Posterior vena cava (tissue), 2 donors: ENCODE results near the gene PSMD2. TPM values are rescaled to one million over a fixed set of nuclear protein-coding genes. Genes with fewer than 3 reads are reported as not detected.

Source experiments
- DNase-seq: peaks from one replicate; pipeline ENCODE4 v3.0.0-alpha.2; 2020; ENCODE audit warnings: low spot score
- intact Hi-C, 2 donors: fragments of 100-400 bp; cut with DNase I; formaldehyde crosslinking; loops; one replicate each; pipeline versions ENCODE4 v1.14.1 to v1.14.2; 2022 to 2023
- total RNA-seq, 2 donors: library from RNA; stranded (reverse); fragmentation: NEBNext Ultra II Directional; extraction: Animal tissue kit (Norgen Biotek cat#: 25700); gene quantifications; one replicate each; pipeline ENCODE4 v1.2.1, GENCODE V29; 2021
- donor health status: DM: yes; HTN: yes; CAD: no.
- donor health status: DM: yes; HTN: yes; CAD: no.

The PSMD2 gene
- total RNA-seq, 2 donors from 2014 or later = 128 to 163 TPM

DNA sequence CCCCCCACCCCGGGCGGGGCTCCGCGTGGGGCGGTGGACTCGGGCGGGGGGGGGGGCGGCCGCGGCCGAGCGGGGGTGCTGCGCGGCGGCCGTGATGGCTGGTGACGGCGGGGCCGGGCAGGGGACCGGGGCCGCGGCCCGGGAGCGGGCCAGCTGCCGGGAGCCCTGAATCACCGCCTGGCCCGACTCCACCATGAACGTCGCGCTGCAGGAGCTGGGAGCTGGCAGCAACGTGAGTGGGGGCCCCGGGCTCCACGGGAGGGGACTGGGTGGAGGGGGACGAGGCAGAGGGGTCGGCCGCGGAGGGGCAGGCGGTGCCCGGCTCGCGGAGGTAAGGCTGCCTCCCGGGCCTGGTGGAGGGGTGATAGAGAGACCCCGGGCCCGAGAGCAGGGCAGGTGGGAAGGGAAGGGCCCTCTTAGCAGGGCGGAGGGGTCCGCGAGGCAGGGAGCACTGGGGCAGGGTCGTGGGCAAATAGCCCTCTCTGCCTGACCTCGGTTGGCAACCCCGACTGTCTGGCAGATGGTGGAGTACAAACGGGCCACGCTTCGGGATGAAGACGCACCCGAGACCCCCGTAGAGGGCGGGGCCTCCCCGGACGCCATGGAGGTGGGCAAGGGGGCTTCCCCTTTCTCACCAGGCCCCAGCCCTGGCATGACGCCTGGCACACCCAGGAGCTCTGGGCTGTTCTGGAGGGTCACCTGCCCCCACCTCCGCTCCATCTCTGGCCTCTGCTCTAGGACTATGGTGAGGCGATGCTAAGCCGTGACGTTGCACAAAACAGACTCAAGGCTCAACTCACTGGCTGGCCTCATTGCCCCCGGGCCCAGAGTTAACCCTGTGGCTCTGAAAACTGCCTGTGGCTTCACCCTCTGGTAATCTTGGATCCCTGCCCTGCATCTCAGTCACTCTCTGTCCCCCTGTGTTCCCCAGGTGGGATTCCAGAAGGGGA, 22.8 kb upstream of the PSMD2 start, which contains the start of gene ECE2:
Gene ECE2 (plus strand): TSS at position 62 of the 950 bp plus-strand sequence. CDS start 132 bp downstream, at position 194.
- no peak for DNase-seq
- intact Hi-C loops = no loop called here

DNA sequence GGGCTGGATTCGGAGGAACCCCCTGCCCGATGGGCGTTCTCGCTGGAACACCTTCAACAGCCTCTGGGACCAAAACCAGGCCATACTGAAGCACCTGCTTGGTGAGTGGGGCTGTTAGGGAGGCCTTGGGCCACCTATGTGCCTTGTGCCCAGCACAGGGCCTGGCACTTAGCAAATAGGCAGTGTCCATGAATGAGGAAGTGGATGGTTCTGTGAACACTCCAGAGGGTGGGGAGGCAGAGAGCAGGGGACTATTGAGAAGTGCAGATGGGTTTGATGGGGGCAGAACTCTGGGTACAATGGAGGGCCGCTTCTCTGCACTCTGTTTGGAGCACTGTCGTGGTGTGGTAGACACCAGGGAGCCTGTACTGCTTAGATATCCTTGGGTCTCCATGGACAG, 21.7 kb upstream of the PSMD2 start:
- DNase-seq = no peak
- intact Hi-C loops = no loop called here

DNA sequence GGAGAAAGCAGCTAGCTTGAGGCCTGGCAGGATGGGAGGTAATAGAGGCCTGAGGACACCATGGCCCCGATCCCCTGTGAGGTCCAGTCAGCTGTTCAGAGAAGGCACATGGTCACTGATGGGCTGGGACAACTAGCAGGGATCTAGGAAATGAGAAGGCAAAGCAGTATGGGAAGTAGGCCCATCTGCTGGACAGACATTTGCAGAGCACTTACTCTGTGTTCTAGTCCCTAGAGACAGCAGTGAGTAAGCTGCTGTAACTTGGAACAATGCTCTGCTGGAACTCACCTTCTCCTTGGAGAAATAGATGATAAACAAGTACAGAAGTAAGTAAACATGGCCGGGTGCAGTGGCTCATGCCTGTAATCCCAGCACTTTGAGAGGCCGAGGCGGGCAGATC, 16.1 kb upstream of the PSMD2 start:
- intact Hi-C loops = no loop called here
- no peak for DNase-seq

DNA sequence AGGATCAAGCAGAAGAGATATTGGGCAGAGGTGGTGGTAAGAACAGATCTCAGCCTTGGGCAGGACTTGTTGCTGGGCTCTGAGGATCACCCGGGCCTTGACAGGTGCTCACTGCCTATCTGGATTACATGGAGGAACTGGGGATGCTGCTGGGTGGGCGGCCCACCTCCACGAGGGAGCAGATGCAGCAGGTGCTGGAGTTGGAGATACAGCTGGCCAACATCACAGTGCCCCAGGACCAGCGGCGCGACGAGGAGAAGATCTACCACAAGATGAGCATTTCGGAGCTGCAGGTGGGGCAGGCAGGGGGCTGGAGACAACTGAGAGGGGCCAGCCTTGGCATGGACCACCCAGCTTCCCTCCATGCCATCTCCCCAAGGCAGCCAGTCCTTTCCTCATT, 15.4 kb upstream of the PSMD2 start:
- DNase-seq = no peak
- intact Hi-C loops = no loop called here

DNA sequence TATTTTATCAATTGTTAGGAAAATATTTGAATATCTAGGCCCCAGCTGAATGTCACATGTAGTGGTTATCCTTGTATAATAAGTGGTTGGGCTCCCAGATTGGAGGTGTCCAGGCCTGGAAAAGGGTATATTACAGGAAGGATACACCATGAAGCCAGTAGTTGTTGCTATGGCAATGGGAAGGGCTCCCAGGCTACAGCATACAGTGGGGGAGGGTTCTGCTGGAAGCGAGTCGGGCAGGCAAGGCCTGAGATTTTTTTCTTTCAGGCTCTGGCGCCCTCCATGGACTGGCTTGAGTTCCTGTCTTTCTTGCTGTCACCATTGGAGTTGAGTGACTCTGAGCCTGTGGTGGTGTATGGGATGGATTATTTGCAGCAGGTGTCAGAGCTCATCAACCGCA, 14.3 kb upstream of the PSMD2 start:
- DNase-seq = no peak
- intact Hi-C loops = no loop called here

DNA sequence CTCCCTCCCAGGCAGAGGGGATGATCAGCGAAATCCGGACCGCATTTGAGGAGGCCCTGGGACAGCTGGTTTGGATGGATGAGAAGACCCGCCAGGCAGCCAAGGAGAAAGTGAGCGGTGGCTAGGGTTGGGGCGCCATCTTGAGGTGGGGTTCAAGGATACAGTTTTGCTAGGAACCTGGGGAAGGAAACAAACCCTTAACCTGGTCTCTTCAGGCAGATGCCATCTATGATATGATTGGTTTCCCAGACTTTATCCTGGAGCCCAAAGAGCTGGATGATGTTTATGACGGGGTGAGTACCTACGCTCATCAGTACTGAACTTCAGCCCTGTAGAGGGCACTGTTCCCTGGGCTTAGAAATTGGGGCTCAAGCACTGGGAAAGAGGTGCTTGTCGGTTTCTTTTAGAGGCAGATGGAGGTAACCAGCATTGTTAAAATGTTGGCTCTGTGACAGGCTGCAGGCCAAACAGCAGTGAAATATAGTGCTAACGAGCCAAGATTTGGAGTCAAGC, 9.6 kb upstream of the PSMD2 start:
- intact Hi-C loops = no loop called here
- DNase-seq = no peak

DNA sequence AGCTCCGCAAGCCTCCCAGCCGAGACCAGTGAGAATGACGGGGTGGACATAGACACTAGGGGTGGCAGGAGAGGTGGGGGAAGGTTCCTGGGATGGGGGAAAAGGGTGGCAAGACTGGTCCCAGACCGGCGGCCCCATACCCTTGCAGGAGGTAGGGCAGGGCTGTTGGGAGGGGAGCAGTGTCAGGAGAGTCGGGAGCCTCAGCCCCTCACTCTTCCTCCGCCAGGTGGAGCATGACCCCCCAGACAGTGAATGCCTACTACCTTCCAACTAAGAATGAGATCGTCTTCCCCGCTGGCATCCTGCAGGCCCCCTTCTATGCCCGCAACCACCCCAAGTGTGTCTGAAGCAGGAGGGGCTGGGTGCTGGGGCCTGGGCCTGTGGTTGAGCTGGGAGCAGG, 8.7 kb upstream of the PSMD2 start:
- intact Hi-C loops = no loop called here
- no peak for DNase-seq

DNA sequence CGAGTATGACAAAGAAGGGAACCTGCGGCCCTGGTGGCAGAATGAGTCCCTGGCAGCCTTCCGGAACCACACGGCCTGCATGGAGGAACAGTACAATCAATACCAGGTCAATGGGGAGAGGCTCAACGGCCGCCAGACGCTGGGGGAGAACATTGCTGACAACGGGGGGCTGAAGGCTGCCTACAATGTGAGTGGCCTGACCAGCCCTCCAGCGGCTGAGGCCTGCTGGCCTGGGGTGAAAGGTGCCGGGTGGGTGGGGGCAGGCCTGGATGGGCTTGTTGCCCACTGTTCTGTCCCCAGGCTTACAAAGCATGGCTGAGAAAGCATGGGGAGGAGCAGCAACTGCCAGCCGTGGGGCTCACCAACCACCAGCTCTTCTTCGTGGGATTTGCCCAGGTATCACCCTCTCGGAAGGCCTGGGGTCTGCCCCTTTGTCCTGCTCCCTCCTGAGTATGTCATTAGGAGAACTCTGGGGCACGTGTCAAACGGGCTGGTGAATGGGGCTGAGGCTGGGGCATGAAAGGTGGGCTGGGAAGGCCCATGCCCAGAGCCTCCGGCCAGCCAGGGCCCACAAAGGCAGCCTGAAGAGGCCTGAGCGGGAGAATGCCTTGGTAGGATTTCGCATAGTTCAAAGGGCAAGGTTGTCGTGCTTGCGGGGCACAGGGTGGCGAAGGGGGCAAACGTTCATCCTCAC, 7.8 kb upstream of the PSMD2 start:
- no peak for DNase-seq

DNA sequence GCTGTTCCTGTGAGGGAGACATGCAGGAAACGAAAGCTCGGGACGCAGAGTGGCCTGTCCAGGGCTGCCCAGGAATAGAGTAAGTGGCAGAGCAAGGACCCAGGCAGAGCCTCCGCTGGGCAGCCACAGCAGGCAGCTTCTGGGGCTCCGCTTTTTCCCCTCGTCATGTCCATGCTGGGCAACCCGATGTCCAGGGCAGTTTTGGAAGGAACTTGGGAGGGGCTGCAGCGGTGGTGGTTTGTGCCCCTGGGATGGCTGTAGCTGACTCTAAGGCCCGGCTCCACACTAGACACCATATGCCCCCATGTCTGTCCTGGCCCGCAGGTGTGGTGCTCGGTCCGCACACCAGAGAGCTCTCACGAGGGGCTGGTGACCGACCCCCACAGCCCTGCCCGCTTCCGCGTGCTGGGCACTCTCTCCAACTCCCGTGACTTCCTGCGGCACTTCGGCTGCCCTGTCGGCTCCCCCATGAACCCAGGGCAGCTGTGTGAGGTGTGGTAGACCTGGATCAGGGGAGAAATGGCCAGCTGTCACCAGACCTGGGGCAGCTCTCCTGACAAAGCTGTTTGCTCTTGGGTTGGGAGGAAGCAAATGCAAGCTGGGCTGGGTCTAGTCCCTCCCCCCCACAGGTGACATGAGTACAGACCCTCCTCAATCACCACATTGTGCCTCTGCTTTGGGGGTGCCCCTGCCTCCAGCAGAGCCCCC, 7.1 kb upstream of the PSMD2 start:
- no peak for DNase-seq
- intact Hi-C loops = no loop called here

More for the DNA sequence above, 7.8 kb upstream of the PSMD2 start:
- intact Hi-C loops = no loop called here

DNA sequence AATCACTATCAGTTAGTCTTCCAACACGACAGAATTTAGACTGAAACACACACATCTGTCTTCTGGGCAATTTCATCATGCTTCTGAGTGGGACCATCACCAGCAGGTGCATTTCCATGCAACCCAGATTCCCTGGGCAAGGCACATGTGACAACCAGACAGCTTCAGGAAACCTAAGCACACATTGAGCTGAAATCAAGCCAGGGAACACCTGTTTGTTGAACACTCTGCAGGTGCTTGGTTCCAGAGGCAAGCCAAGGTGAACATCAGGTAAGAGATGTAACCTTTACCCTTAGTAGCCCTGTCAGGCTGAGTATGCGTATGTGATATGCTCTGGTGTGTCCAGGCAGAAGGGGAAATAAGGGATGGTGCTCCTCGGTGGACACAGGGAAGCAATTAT, 3.3 kb upstream of the PSMD2 start:
- intact Hi-C loops = no loop called here
- peak; percentile 3 for DNase-seq

DNA sequence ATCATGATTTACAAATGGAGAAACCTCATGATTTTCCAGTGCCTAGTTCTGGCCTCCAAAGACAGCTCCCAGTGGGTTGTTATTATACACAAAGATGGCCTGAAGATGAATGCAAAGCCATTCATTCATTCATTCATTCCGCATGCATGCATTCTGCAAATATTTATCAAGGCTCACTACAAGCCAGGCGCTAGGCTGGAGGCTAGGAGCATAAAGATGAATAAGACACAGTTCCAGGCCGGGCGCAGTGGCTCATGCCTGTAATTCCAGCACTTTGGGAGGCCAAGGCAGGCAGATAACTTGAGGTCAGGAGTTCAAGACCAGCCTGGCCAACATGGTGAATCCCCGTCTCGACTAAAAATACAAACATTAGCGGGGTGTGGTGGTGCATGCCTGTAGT, 2.4 kb upstream of the PSMD2 start:
- intact Hi-C loops = no loop called here
- DNase-seq = peak; percentile 65

DNA sequence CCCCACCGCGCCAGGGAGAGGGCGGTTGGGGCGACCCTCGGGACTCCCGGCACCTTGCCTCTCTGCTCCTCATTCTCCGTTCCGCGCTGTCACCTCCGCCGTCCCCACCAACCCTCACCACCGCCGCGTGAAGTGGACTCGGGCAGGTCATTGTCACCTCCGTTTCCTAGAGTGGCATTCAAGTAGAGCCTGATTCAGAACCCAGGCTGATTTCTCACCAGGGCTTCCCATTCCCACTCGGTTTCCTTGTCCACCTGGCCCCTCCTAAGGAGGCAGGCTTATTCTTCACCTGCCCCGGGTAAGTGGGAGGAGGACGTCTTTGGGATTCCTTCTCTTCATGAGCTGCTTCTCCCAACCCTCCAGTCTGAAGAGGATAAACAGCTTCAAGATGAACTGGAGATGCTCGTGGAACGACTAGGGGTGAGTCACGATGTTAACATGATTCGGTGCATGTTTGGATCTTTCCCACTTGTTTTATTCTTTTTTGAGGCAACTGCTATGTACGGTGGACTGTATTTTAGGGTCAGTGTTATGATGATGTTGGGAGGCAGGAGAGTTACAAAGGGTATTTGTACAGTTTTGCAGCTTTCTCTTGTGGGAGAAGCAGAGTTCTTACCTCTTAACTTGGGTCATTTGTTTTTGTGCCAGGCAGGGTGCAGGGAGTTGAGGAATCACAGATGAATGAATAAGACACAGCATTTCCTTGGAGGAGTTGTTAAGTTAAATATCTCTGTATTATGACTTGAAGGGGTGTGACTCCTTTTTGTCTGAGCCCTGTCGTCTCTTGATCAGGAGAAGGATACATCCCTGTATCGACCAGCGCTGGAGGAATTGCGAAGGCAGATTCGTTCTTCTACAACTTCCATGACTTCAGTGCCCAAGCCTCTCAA, 692 bp downstream of the PSMD2 start:
- intact Hi-C loops = no loop called here
- no peak for DNase-seq

DNA sequence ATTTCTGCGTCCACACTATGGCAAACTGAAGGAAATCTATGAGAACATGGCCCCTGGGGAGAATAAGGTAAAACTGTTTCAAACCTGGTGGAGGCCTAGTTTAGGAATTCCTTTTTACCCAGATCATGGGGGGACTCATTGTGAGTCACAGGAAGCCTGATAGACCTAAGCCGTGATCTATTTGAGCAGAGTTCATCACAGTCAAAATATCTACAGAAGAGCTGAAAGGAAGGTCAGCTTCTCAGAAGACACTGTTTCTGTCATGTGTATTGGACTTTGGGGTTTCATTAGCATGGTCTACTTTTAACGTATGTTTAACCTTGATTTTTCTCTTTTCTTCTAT, 1.3 kb downstream of the PSMD2 start:
- intact Hi-C loops = no loop called here
- no peak for DNase-seq

DNA sequence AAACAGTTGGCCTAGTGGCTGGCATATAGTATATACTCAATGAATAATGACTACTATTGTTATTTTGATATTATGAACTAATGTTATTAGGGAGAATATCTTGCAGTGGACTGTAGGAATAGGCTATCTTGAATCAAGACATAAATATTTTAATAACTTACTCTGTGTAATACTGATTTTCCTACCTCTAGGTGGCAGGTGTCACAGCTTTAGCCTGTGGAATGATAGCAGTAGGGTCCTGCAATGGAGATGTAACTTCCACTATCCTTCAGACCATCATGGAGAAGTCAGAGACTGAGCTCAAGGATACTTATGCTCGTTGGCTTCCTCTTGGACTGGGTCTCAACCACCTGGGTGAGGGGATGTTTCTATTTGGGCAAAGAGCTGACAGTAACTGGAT, 6.5 kb downstream of the PSMD2 start:
- intact Hi-C loops = loop anchor here in 1 of 2 donors (5.0 kb wide), 1 partner anchor 42 kb away; no protein-coding TSS in a partner anchor

DNA sequence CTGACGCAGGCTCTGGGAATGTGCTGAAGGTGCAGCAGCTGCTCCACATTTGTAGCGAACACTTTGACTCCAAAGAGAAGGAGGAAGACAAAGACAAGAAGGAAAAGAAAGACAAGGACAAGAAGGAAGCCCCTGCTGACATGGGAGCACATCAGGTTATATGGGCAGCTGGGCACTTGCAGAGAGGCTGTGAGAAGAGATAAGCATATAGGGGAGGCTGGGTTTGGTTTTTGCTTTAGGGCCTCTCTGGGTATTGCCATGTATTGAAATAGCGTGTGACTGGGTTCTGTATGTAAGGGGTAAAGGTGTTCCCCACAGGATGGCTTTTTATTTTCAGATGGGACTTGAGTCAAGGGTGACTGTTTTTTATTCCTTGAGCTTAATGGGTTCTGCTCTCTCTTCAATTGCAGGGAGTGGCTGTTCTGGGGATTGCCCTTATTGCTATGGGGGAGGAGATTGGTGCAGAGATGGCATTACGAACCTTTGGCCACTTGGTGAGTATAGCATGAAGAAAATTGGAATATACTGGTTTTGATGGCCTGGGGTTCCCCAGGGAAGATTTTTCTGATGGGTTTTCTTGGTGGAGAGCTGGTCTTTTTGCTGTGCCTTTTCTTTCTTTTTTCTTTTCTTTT, 7.4 kb downstream of the PSMD2 start:
- intact Hi-C loops = loop anchor here in 1 of 2 donors (5.0 kb wide), 1 partner anchor 41 kb away; no protein-coding TSS in a partner anchor
- DNase-seq = no peak

More for the DNA sequence above, 6.5 kb downstream of the PSMD2 start:
- DNase-seq = no peak

DNA sequence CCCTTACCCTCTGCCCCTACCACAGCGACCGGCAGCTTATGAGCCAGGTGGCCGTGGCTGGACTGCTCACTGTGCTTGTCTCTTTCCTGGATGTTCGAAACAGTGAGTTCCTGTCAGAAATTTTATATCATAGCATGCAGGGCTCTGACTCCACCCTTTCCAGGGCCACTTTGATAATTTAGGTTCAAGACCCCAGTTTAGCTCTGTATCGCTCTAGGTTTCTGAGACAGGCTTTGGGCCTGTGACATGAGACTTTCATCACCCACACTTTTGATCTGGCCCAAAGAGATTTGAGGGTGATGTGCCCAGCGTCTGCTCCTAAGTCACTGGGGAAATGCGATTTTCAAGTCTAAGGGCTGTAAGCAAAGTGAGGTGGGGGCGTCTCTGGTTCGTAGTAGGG, 8.9 kb downstream of the PSMD2 start:
- intact Hi-C loops = loop anchor here in 1 of 2 donors (5.0 kb wide), 1 partner anchor 39 kb away; no protein-coding TSS in a partner anchor
- DNase-seq = peak; percentile 19

DNA sequence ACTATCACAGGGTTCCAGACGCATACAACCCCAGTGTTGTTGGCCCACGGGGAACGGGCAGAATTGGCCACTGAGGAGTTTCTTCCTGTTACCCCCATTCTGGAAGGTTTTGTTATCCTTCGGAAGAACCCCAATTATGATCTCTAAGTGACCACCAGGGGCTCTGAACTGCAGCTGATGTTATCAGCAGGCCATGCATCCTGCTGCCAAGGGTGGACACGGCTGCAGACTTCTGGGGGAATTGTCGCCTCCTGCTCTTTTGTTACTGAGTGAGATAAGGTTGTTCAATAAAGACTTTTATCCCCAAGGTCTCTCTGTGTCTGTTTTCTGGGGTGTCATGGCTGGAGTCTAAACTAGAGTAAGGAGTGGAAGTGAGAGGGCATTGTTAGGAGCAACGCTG, 9.7 kb downstream of the PSMD2 start:
- intact Hi-C loops = loop anchor here in 1 of 2 donors (5.0 kb wide), 1 partner anchor 39 kb away; no protein-coding TSS in a partner anchor
- DNase-seq = peak; percentile 32

DNA sequence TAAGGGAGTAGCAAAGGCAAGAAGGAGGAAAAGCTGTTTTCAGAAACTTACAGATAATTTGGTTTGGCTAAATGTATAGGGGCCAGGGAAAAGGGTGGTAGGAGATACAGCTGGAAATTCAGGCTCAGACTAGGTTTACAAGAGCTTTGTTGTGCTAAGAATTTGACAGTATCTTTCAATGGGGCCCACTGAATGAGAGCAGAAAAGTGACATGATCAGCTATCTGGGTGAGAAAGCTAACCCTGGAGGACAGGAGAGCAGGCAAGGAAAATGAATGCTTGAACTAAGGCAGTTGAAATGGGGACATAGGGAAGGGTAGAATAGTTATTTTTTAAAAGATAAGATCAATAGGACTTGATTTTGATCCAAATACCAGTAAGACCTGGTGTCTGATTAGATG, 12.6 kb downstream of the PSMD2 start:
- intact Hi-C loops = loop anchor here in 1 of 2 donors (10.0 kb wide), 1 partner anchor 127 kb away; the partner anchor contains the start of gene ABCF3

More for the DNA sequence above, 12.6 kb downstream of the PSMD2 start:
- no peak for DNase-seq
